Activated naive CD8-positive, alpha-beta T cell treated with anti-CD3 and anti-CD28 coated beads, Interleukin-2, amount 50 U/mL, for 24 hours (primary cell): ENCODE results near the gene GPR176.

Experiments
- ATAC-seq: fragments of 150-1000 bp; cut with Tn5 transposase; one replicate; pipeline ENCODE4 v1.10.0; 2021
- DNase-seq: peaks from one replicate; pipeline ENCODE4 v3.0.0; 2021
- H3K27ac Mint-ChIP-seq: one replicate; pipeline ENCODE4 v1.8.0; 2021; ENCODE audit warnings: mild to moderate bottlenecking, mixed read lengths
- H3K27me3 Mint-ChIP-seq: one replicate; pipeline ENCODE4 v1.8.0; 2021; ENCODE audit warnings: mixed read lengths
- H3K36me3 Mint-ChIP-seq: one replicate; pipeline ENCODE4 v1.8.0; 2021; ENCODE audit warnings: low read depth, mixed read lengths
- H3K4me1 Mint-ChIP-seq: one replicate; pipeline ENCODE4 v1.8.0; 2021; ENCODE audit warnings: mixed read lengths
- H3K4me3 Mint-ChIP-seq: one replicate; pipeline ENCODE4 v1.8.0; 2021; ENCODE audit warnings: mild to moderate bottlenecking, moderate library complexity, mixed read lengths
- H3K9me3 Mint-ChIP-seq: one replicate; pipeline ENCODE4 v1.8.0; 2021; ENCODE audit warnings: mixed read lengths

GPR176 gene

DNA sequence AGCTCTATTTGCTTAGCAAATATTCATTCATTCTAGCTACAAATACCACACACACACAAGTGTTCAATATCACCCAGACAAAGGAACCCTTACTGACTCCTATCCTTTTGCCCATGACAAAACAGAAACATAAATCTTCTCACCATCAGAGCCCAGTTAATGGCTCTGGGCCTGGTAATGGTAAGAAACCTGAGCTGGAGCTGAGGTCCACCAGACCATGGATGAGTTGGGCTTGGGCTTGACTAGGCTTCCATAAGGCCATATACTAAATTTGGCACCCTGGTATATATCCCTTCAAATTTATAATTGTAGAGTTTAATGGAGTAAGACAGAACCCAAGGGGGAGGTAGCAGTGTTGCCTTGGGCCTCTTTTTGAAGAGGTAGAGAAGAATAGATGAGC lies 29.4 kb downstream of the GPR176 start:
- H3K9me3 Mint-ChIP-seq = no peaks in the 10 kb centered on the region
- no peaks in the 10 kb centered on the region for H3K36me3 Mint-ChIP-seq
- H3K4me3 Mint-ChIP-seq = no peak overlapping the region
- H3K27ac Mint-ChIP-seq = no peak overlapping the region
- DNase-seq = no peak
- no peak for ATAC-seq
- no peaks in the 10 kb centered on the region for H3K27me3 Mint-ChIP-seq
- H3K4me1 Mint-ChIP-seq = no peaks in the 10 kb centered on the region

DNA sequence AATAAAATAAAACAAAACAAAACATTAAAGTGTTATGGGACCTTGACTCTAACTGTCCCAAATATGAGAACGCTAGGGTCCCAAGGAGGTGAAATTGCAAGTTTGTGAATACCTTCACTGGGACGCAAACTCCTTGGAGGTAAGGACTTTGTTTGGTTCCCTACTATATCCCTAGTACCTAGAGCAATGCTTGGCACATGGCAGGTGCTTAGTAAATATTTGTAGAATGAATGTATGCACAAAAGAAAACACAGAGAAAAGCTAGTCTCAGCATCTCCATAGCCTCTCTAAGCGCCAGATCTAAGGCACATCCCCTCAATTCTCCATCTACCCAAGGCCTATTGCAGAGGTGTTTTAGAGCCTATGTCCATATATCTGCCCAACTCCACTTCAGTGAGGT lies 30.5 kb downstream of the GPR176 start:
- H3K27me3 Mint-ChIP-seq = no peaks in the 10 kb centered on the region
- ATAC-seq (no peak), DNase-seq (no peak)
- H3K4me1 Mint-ChIP-seq = no peaks in the 10 kb centered on the region
- H3K27ac Mint-ChIP-seq = no peak overlapping the region
- H3K9me3 Mint-ChIP-seq = no peaks in the 10 kb centered on the region
- H3K36me3 Mint-ChIP-seq = no peaks in the 10 kb centered on the region
- no peak overlapping the region for H3K4me3 Mint-ChIP-seq

DNA sequence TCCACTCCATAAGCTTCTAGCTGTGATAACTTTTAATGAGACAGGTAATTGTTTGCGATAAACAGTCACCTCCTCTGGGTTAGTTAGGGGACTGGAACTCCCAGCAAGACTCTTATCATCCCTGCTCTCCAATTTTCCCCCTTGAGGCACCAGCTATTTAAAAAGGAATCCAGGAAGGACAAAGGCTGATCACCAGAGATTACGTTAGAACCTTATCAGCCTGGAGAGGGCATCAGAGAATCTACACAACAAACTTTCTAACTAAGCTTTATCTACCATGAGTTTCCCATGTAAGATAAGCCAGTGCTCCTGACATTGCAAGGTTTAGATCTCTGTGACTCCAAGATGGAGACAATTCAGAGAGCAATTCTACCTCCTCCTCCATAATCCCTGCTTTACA lies 31.3 kb downstream of the GPR176 start:
- no peaks in the 10 kb centered on the region for H3K36me3 Mint-ChIP-seq
- ATAC-seq (no peak), DNase-seq (no peak)
- no peak overlapping the region for H3K4me3 Mint-ChIP-seq
- H3K9me3 Mint-ChIP-seq = no peaks in the 10 kb centered on the region
- no peaks in the 10 kb centered on the region for H3K27me3 Mint-ChIP-seq
- H3K27ac Mint-ChIP-seq = no peak overlapping the region
- no peaks in the 10 kb centered on the region for H3K4me1 Mint-ChIP-seq

GRCh38 chr15:39888243-39888642 lies 31.8 kb downstream of the GPR176 start:
- H3K9me3 Mint-ChIP-seq = no peaks in the 10 kb centered on the region
- H3K4me1 Mint-ChIP-seq = no peaks in the 10 kb centered on the region
- no peak overlapping the region for H3K27ac Mint-ChIP-seq
- H3K36me3 Mint-ChIP-seq = no peaks in the 10 kb centered on the region
- no peaks in the 10 kb centered on the region for H3K27me3 Mint-ChIP-seq
- no peak for ATAC-seq
- no peak for DNase-seq
- H3K4me3 Mint-ChIP-seq = no peak overlapping the region

DNA sequence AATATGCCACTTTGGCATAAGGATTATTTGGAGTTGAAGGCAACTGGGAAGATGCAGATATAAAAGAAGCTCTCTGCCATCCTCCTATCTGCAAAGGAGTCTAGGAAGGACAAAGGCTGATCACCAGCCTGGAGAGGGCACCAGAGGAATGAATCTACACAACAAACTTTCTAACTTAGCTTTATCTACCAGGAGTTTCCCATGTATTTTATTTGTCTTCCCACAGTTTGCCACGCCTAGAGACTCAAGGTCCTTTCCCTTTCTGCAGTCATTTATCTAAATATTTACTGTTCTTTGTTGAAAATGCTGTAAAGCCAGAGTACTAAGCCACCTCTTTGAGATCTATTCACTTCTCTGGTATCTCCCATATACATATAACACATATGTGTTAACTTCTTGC lies 32.2 kb downstream of the GPR176 start:
- ATAC-seq (no peak), DNase-seq (no peak)
- Mint-ChIP-seq H3K9me3 (no peaks in the 10 kb centered on the region), H3K27ac (no peak overlapping the region), H3K4me1 (no peaks in the 10 kb centered on the region), H3K27me3 (no peaks in the 10 kb centered on the region), H3K4me3 (no peak overlapping the region), H3K36me3 (no peaks in the 10 kb centered on the region)

- Mint-ChIP-seq H3K27me3 (no peaks in the 10 kb centered on the region), H3K4me1 (no peaks in the 10 kb centered on the region), H3K9me3 (no peaks in the 10 kb centered on the region), H3K27ac (no peak overlapping the region), H3K36me3 (no peaks in the 10 kb centered on the region), H3K4me3 (no peak overlapping the region)
- ATAC-seq = no peak
- DNase-seq = no peak
Observed at GRCh38 chr15:39887211-39887610, 32.9 kb downstream of the GPR176 start.

DNA sequence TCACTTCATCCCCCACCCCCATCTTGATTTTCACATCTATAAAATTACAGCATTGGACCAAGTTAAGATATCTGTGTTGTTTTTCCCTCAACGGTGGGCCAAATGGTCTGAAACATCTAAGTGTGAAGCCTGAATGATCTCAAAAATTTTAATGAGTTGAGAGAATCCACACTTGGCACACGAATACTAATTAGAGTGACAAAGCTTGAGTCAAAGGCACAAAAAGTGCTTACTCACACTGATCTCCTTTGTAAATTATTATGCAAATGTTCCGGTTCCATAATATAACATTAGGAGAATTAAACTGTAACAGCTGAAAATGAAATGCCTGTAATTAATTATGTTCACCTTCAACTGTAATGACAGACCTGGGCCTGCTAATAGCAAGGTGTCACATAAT lies 33.6 kb downstream of the GPR176 start:
- no peak for DNase-seq
- no peaks in the 10 kb centered on the region for H3K4me1 Mint-ChIP-seq
- no peaks in the 10 kb centered on the region for H3K27me3 Mint-ChIP-seq
- H3K27ac Mint-ChIP-seq = no peak overlapping the region
- H3K4me3 Mint-ChIP-seq = no peak overlapping the region
- no peaks in the 10 kb centered on the region for H3K9me3 Mint-ChIP-seq
- no peak for ATAC-seq
- no peaks in the 10 kb centered on the region for H3K36me3 Mint-ChIP-seq

DNA sequence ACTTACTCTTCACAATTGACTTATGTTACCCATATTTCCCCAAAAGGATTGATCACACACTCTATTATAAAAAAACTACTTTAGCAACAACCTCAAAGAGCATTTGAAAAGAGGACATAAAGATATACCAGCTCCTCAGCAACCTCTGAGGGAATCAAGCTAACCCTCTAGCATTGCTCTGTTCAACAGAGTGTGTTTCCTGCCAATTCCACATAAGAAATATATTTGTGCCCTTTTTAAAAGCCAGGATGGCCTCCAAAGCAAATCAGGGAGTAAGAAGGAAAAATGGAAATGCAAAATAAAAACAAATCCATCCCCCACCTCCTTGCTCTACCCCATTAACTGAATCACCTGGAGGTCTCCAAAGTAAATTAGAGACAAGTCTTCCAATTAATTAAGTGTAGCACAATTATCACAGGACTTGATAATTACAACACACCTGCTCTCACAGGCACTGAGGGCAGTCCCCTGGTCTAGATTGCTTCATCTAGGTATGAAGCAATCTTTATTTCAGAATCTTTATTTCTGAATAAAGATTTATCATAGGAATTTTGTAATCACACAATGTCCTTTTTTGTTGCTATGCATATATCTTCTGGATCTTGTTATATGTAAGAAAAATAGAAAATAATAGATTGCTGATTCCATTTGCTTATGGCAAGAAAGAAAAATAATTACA lies 34.8 kb downstream of the GPR176 start:
- H3K27ac Mint-ChIP-seq = no peak overlapping the region
- H3K36me3 Mint-ChIP-seq = no peaks in the 10 kb centered on the region
- no peaks in the 10 kb centered on the region for H3K27me3 Mint-ChIP-seq
- DNase-seq = no peak
- no peaks in the 10 kb centered on the region for H3K9me3 Mint-ChIP-seq
- no peaks in the 10 kb centered on the region for H3K4me1 Mint-ChIP-seq
- H3K4me3 Mint-ChIP-seq = no peak overlapping the region
- no peak for ATAC-seq

- ATAC-seq = no peak
- no peaks in the 10 kb centered on the region for H3K9me3 Mint-ChIP-seq
Observed at GRCh38 chr15:39884351-39884750, 35.7 kb downstream of the GPR176 start.

DNA sequence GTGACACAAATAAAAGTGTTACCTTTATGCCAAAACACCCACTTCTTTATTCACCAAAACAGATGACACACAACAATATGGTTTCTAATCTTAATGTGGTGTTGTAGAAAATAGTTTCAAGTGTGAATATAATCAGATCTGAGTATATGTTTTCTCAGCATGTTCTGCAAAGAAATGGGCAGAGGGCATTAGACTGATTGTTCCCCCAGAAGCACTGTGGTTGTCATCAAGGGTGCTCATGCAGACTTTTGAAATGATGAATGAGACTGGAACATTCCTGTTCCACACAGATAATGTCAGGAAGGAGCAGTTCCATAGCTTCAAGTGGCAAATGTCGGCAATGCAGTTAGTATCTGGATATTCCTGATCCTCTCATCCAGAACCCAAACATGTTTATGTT lies 37.5 kb downstream of the GPR176 start:
- Mint-ChIP-seq H3K36me3 (no peaks in the 10 kb centered on the region), H3K27me3 (no peaks in the 10 kb centered on the region), H3K27ac (no peak overlapping the region), H3K9me3 (no peaks in the 10 kb centered on the region), H3K4me1 (no peaks in the 10 kb centered on the region), H3K4me3 (no peak overlapping the region)
- ATAC-seq = no peak
- DNase-seq = no peak

More at GRCh38 chr15:39884351-39884750, 35.7 kb downstream of the GPR176 start:
- Mint-ChIP-seq H3K27ac (no peak overlapping the region), H3K36me3 (no peaks in the 10 kb centered on the region), H3K4me1 (no peaks in the 10 kb centered on the region), H3K4me3 (no peak overlapping the region), H3K27me3 (no peaks in the 10 kb centered on the region)
- no peak for DNase-seq

GRCh38 chr15:39881790-39882189 lies 38.3 kb downstream of the GPR176 start:
- H3K36me3 Mint-ChIP-seq = no peaks in the 10 kb centered on the region
- DNase-seq = no peak
- ATAC-seq = no peak
- peaks cover 3% of the 10 kb centered on the region for H3K27me3 Mint-ChIP-seq
- no peak overlapping the region for H3K27ac Mint-ChIP-seq
- no peaks in the 10 kb centered on the region for H3K4me1 Mint-ChIP-seq
- no peaks in the 10 kb centered on the region for H3K9me3 Mint-ChIP-seq
- H3K4me3 Mint-ChIP-seq = no peak overlapping the region

DNA sequence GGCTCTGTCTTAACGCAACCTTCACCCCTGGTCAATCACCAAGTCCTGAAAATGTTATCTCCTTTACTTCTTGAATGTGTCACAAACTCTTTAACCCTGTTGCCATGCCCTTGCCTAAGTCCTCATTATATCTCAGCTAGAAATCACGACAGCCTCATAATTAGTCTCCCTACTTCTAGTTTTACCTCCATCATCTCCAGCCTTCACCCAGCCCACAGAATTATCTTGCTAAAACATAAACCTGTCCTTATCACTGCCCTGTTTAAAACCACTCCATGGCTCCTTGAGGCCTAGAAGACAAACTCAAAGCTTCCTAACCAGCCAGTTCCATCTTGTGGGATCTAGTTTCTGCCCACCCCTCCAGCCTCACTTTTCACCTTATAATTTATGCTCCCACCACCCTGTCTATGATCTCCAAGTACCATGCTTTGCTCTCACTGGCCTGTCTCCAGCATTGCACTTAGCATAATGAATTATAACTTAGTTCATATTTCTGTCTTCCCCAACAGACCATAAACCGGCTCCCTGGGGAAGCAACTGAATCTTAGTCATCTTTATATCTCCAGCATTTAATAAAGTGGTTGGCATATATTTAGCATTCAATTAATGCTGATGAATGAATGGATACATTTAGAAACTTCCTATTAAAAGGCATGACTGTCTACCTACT lies 39.2 kb downstream of the GPR176 start:
- ATAC-seq = no peak
- Mint-ChIP-seq H3K27me3 (peaks cover 3% of the 10 kb centered on the region), H3K4me1 (no peaks in the 10 kb centered on the region), H3K36me3 (no peaks in the 10 kb centered on the region), H3K9me3 (no peaks in the 10 kb centered on the region), H3K4me3 (no peak overlapping the region), H3K27ac (no peak overlapping the region)
- no peak for DNase-seq

DNA sequence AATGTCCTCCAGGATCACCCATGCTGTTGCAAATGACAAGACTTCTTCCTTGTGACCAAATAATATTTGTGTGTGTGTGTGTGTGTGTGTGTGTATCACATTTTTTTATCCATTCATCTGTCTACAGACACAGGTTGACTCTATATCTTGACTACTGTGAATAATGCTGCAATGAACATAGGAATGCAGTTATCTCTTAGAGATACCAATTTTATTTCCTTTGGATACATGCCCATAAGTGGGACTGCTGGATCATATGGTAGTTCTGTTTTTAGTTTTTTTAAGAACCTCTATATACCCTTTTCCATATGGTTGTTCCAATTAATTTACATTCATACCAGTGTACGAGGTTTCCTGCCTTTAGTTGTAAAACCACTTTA lies 41.7 kb downstream of the GPR176 start:
- Mint-ChIP-seq H3K27ac (no peak overlapping the region), H3K36me3 (no peaks in the 10 kb centered on the region), H3K9me3 (no peaks in the 10 kb centered on the region), H3K4me3 (no peak overlapping the region), H3K4me1 (peaks cover 2% of the 10 kb centered on the region), H3K27me3 (peaks cover 3% of the 10 kb centered on the region)
- DNase-seq (no peak), ATAC-seq (no peak)

- H3K4me3 Mint-ChIP-seq = no peak overlapping the region
- no peaks in the 10 kb centered on the region for H3K36me3 Mint-ChIP-seq
- H3K27ac Mint-ChIP-seq = no peak overlapping the region
- peaks cover 3% of the 10 kb centered on the region for H3K27me3 Mint-ChIP-seq
- H3K9me3 Mint-ChIP-seq = no peaks in the 10 kb centered on the region
- ATAC-seq (no peak), DNase-seq (peak; percentile 18)
- H3K4me1 Mint-ChIP-seq = peaks cover 2% of the 10 kb centered on the region
Observed at GRCh38 chr15:39874890-39875549, 45.0 kb downstream of the GPR176 start.

- Mint-ChIP-seq H3K27me3 (peaks cover 3% of the 10 kb centered on the region), H3K36me3 (no peaks in the 10 kb centered on the region), H3K4me3 (no peak overlapping the region), H3K4me1 (peaks cover 2% of the 10 kb centered on the region), H3K27ac (no peak overlapping the region), H3K9me3 (no peaks in the 10 kb centered on the region)
- peak; percentile 46 for ATAC-seq
- no peak for DNase-seq
Observed at GRCh38 chr15:39873978-39874377, 46.1 kb downstream of the GPR176 start.
